Putamen (tissue), 1 donor: ENCODE data around the gene METTL21A.

Source experiments
- DNase-seq: peaks from one replicate; pipeline ENCODE4 v3.0.0-alpha.2; 2016; ENCODE audit warnings: low spot score

METTL21A gene

DNA sequence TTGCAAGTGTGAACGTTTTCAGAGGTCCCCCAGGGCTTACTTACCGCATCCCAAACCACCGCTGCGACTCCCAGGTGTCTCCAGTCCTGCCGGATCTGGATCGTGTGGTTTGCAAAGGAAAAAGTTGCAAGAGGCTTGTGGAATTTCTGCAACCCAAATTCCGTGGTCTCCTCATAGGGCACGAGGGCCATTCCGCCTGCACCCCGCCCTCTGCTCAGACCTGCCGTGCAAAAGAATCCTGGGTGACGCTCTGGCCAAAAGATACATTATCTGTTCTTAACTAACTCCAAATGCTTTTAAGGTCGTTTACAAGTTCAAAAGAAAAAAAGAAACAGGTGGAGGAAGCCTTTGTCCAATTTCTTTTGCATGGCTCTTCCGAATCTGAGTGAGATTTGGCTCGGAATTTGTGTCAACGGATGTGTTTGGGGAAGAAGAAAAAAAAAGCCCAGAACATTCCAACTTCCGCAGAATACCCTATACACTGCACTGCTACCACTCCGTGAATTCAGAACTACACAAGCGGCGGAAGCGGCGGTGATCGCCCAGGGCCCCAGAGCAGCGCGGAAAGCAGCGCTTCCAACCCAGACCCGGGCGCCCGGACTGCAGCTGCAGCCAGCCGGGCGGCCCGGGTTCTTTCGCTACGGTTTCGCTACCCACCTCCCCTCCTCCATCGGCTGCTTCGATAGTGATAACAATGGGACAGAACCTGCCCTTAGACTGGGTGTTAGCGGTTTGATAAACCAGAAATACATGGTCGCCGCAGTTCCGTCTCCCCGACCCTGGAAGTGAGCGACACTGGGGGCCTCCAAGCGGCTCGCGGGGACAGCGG, 795 bp downstream of the METTL21A start:
- DNase-seq: peak; percentile 65

DNA sequence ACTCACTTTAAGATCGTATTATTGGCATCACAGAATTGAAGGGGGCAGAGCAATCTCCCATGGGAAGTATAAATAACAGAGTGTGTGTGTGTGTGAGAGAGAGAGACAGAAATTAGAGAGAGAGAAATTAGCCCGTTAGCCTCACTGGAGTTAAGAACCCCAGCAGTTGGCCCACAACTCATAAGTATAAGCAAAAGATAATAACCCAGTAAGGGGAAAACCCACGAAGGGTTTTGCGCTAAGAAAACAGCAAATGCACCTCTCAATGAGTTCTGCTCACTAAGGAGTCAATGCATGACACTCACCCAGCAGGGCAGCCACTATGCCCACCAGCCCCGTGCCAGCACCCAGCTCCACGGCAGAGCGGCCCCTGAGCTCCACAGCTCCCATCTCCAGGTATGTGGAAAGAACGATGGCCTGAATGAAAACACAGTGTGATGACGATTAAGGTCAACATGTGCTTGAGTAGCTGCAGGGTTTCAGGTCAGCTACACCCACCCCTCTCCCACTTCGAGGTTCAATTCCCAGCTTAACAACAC, 3.6 kb downstream of the METTL21A start:
- no peak for DNase-seq

- DNase-seq: no peak
These were observed 5.4 kb downstream of the METTL21A start for GRCh38 chr2:207619764-207620203.

- no peak for DNase-seq
These were observed 8.1 kb downstream of the METTL21A start for GRCh38 chr2:207617011-207617671.

GRCh38 chr2:207616185-207616584, 9.0 kb downstream of the METTL21A start:
- no peak for DNase-seq

GRCh38 chr2:207614824-207615223, 10.4 kb downstream of the METTL21A start:
- DNase-seq: no peak

- DNase-seq: no peak
These were observed 12.5 kb downstream of the METTL21A start for GRCh38 chr2:207612714-207613113.

GRCh38 chr2:207606829-207607228, 18.4 kb downstream of the METTL21A start:
- no peak for DNase-seq

DNA sequence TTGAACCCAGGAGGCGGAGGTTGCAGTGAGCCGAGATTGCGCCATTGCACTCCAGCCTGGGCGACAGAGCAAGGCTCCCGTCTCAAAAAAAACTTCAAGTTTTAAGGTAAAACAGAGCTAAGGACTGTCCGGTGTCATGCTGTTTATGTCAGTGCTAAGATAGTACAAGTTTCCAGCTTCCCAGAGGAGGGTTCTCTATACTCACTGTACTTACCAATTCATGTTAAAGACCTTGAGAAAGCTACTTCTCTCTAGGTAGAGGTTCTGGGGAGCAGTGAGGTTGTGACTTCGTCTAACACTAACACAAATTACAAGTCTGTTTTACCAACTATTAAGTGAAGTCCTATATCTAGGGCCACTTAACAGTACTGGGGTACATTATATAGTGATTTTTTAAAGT, 18.8 kb downstream of the METTL21A start:
- no peak for DNase-seq

GRCh38 chr2:207603486-207603885, 21.7 kb downstream of the METTL21A start:
- DNase-seq: no peak

- no peak for DNase-seq
These were observed 23.4 kb downstream of the METTL21A start for GRCh38 chr2:207601774-207602173.

GRCh38 chr2:207600231-207600630, 25.0 kb downstream of the METTL21A start:
- no peak for DNase-seq

- no peak for DNase-seq
These were observed 25.6 kb downstream of the METTL21A start for GRCh38 chr2:207599636-207600035.

GRCh38 chr2:207594731-207595130, 30.5 kb downstream of the METTL21A start:
- DNase-seq: no peak

DNA sequence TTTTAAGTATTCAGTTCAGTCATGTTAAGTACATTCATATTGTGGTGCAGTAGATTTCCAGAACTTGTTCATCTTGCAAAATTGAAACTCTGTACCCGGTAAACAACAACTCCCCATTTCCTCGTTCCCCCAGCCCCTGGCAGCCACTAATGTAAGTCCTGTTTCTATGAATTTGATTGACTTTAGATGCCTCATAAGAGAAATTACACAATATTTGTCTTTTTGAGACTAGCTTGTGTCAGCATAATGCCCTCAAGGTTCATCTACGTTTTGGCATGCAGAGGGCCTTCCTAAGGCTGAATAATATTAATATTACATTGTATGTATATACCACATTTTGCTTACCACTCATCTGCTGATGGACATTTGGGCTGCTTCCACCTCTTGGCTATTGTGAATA, 30.9 kb downstream of the METTL21A start:
- DNase-seq: no peak

- DNase-seq: no peak
These were observed 31.9 kb downstream of the METTL21A start for GRCh38 chr2:207593277-207593676.

DNA sequence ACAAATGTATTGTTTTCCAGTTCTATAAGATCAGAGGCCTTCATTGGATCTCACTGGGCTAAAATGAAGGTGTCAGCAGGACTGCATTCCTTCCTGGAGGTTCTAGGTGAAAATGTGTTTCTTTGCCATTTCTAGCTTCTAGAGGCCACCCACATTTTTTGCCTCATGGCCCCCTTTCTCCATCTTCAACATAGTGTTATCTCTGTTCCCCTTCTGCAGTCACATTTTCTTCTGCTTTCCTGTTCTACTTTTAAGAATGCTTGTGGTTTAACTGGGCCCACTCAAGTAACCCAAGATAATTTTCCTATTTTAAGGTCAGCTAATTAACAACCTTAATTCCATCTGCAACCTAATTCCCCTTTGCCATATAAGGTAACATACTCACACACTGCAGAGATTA, 36.1 kb downstream of the METTL21A start:
- DNase-seq: no peak

DNA sequence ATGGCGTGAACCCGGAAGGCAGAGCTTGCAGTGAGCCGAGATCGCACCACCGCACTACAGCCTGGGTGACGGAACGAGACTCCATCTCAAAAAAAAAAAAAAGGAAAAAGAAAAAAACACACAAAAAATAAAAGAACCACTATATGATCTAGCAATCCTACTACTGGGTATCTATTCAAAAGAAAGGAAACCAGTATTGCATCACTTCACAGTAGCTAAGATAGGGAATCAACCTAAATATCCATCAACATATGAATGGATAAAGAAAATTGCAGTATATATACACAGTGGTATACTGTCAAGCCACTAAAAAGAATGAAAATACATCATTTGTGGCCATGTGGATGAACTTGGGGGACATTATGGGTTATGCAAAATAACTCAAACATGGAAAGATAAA, 37.9 kb downstream of the METTL21A start:
- no peak for DNase-seq

- no peak for DNase-seq
These were observed 40.2 kb downstream of the METTL21A start for GRCh38 chr2:207584952-207585351.

- DNase-seq: no peak
These were observed 53.8 kb downstream of the METTL21A start for GRCh38 chr2:207571370-207571769.

DNA sequence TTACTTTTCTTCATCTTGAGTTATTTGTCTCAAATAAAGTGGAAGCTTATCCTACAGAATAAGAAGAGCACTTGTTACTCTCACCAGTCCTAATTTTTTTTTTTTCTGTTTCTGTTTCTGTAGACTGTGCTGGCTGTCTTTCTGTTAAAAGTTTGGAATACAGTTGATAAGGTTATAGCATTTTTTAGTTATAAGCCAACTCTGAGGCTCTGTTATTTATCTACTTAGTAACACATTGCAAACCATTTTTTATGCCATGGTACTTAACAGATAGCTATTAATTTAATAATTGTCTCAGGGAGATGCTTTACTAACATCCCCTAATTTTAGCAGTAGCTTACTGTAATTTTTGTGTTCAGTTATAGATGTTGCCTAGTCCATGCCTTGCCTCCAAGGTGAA, 57.5 kb downstream of the METTL21A start:
- no peak for DNase-seq

- DNase-seq: peak; percentile 63
These were observed 59.3 kb downstream of the METTL21A start for GRCh38 chr2:207565736-207566500.
